HEK293T (cell line): ENCODE results near the gene TAS2R38.

Experiments
- CTCF ChIA-PET: fragments of 350-600 bp; formaldehyde crosslinking; extraction: SDS; loops from one replicate; lab custom pipeline; 2021; ENCODE audit warnings: antibody characterized with exemption, inconsistent platforms; lab: Yijun Ruan, JAX
- POLR2A ChIA-PET: fragments of 350-600 bp; formaldehyde crosslinking; extraction: SDS; loops from one replicate; lab custom pipeline; 2020; ENCODE audit warnings: antibody characterized with exemption, inconsistent platforms; lab: Yijun Ruan, JAX
- DNase-seq: peaks from one replicate; pipeline ENCODE4 v3.0.0; 2012; ENCODE audit warnings: mixed read lengths; ENCODE audit errors: extremely low spot score
- ARNT ChIP-seq: fragments of 450-650 bp; IDR thresholded peaks from 2 replicates; pipeline ENCODE4 v1.6.1; 2017; ENCODE audit warnings: mild to moderate bottlenecking
- BHLHE40 ChIP-seq: fragments of 450-650 bp; IDR thresholded peaks from 2 replicates; pipeline ENCODE4 v1.6.1; 2016; ENCODE audit warnings: mild to moderate bottlenecking, moderate library complexity, borderline replicate concordance
- CTBP1 ChIP-seq: fragments of 450-650 bp; IDR thresholded peaks from 2 replicates; pipeline ENCODE4 v1.6.1; 2016; ENCODE audit warnings: borderline replicate concordance
- ELF4 ChIP-seq: fragments of 450-650 bp; IDR thresholded peaks from 2 replicates; pipeline ENCODE4 v1.6.1; 2017; ENCODE audit warnings: antibody characterized with exemption
- FOXA1 ChIP-seq: fragments of 450-650 bp; IDR thresholded peaks from 2 replicates; pipeline ENCODE4 v1.6.1; 2016; ENCODE audit warnings: mild to moderate bottlenecking
- FOXK2 ChIP-seq: fragments of 450-650 bp; IDR thresholded peaks from 2 replicates; pipeline ENCODE4 v1.6.1; 2016; ENCODE audit warnings: mild to moderate bottlenecking
- FOXM1 ChIP-seq: fragments of 450-650 bp; IDR thresholded peaks from 2 replicates; pipeline ENCODE4 v1.6.1; 2017; ENCODE audit warnings: mild to moderate bottlenecking, borderline replicate concordance
- HDGF ChIP-seq: fragments of 450-650 bp; IDR thresholded peaks from 2 replicates; pipeline ENCODE4 v1.6.1; 2017; ENCODE audit warnings: antibody characterized with exemption, borderline replicate concordance
- L3MBTL2 ChIP-seq: fragments of 450-650 bp; conservative IDR thresholded peaks from 2 replicates; pipeline ENCODE4 v1.6.1; 2016; ENCODE audit warnings: mild to moderate bottlenecking
- LEF1 ChIP-seq: fragments of 450-650 bp; IDR thresholded peaks from 2 replicates; pipeline ENCODE4 v1.6.1; 2017; ENCODE audit warnings: mild to moderate bottlenecking, borderline replicate concordance
- NFRKB ChIP-seq: fragments of 450-650 bp; IDR thresholded peaks from 2 replicates; pipeline ENCODE4 v1.6.1; 2016; ENCODE audit warnings: mild to moderate bottlenecking, moderate library complexity
- PKNOX1 ChIP-seq: fragments of 450-650 bp; IDR thresholded peaks from 2 replicates; pipeline ENCODE4 v1.6.1; 2016
- SP1 ChIP-seq: fragments of 450-650 bp; IDR thresholded peaks from 2 replicates; pipeline ENCODE4 v1.6.1; 2017
- SUZ12 ChIP-seq: fragments of 450-650 bp; IDR thresholded peaks from 2 replicates; pipeline ENCODE4 v1.6.1; 2016; ENCODE audit warnings: mild to moderate bottlenecking
- TARDBP ChIP-seq: fragments of 450-650 bp; IDR thresholded peaks from 2 replicates; pipeline ENCODE4 v1.6.1; 2016
- ZNF384 ChIP-seq: fragments of 450-650 bp; IDR thresholded peaks from 2 replicates; pipeline ENCODE4 v1.6.1; 2016

The TAS2R38 gene

GRCh38 chr7:141930211-141930610 is 43.4 kb downstream of the TAS2R38 start:
- no peak for DNase-seq
- TF ChIP-seq PKNOX1 (no peak), FOXA1 (no peak), FOXM1 (no peak), HDGF (no peak), FOXK2 (no peak), NFRKB (no peak), BHLHE40 (no peak), CTBP1 (no peak), TARDBP (no peak), LEF1 (no peak), ELF4 (no peak), SP1 (no peak), SUZ12 (no peak), ZNF384 (no peak), L3MBTL2 (no peak)
- CTCF ChIA-PET, result no interaction called here
- POLR2A ChIA-PET, result no interaction called here

- TF ChIP-seq HDGF, result no peak
- CTCF ChIA-PET, result no interaction called here
- no peak for DNase-seq
- POLR2A ChIA-PET, result no interaction called here
Measured at GRCh38 chr7:141928845-141929195, 44.8 kb downstream of the TAS2R38 start.

- ChIA-PET CTCF (interaction anchor here (0.7 kb wide), 1 partner anchor 852 kb away, joined by 3 read pairs; no protein-coding TSS in a partner anchor), POLR2A (no interaction called here)
- no peak for TF ChIP-seq PKNOX1
- TF ChIP-seq TARDBP, result no peak
- no peak for TF ChIP-seq FOXA1
- no peak for TF ChIP-seq BHLHE40
- no peak for TF ChIP-seq CTBP1
- no peak for TF ChIP-seq ARNT
- TF ChIP-seq L3MBTL2, result no peak
- TF ChIP-seq NFRKB, result no peak
- TF ChIP-seq FOXK2, result no peak
- TF ChIP-seq ELF4, result no peak
- no peak for TF ChIP-seq ZNF384
- no peak for TF ChIP-seq FOXM1
- no peak for TF ChIP-seq SP1
- no peak for TF ChIP-seq LEF1
- DNase-seq, result no peak
Measured at GRCh38 chr7:141928146-141928844, 45.3 kb downstream of the TAS2R38 start.
